Astrocyte (in vitro differentiated cells and primary cell): Measurements from ENCODE around the gene FAM47E. TPM values are rescaled to one million over a fixed set of nuclear protein-coding genes. Genes with fewer than 3 reads are reported as not detected.

ENCODE experiments used
- DNase-seq: peaks from one replicate; pipeline ENCODE4 v3.0.0-alpha.2; 2010; ENCODE audit warnings: low read depth
- FAIRE-seq: peaks from 2 replicates; lab custom pipeline; 2011; peaks lifted over from hg19 to GRCh38; lab: Jason Lieb, UNC
- H2AFZ ChIP-seq: 2 replicates; pipeline ENCODE4 v1.6.0; 2012; ENCODE audit warnings: low read depth, low read length, inconsistent platforms
- H3K27ac ChIP-seq: 2 replicates; pipeline ENCODE4 v1.5.1; 2011; ENCODE audit warnings: low read depth, low read length, inconsistent platforms
- H3K27me3 ChIP-seq: 2 replicates; pipeline ENCODE4 v1.6.0; 2011; ENCODE audit warnings: low read length, inconsistent platforms; ENCODE audit not compliant: insufficient read depth
- H3K36me3 ChIP-seq: 2 replicates; pipeline ENCODE4 v1.5.1; 2011; ENCODE audit warnings: low read length, inconsistent platforms; ENCODE audit not compliant: insufficient read depth
- H3K4me1 ChIP-seq: 2 replicates; pipeline ENCODE4 v1.5.1; 2011; ENCODE audit warnings: low read length, inconsistent platforms; ENCODE audit not compliant: insufficient read depth
- H3K4me2 ChIP-seq: 2 replicates; pipeline ENCODE4 v1.6.0; 2012; ENCODE audit warnings: low read length, inconsistent platforms
- H3K4me3 ChIP-seq: 2 replicates; pipeline ENCODE4 v1.5.1; 2011; ENCODE audit warnings: low read depth, mild to moderate bottlenecking, low read length, inconsistent platforms; ENCODE audit not compliant: insufficient read depth
- H3K79me2 ChIP-seq: 2 replicates; pipeline ENCODE4 v1.6.0; 2012; ENCODE audit warnings: mild to moderate bottlenecking, low read length, inconsistent platforms; ENCODE audit not compliant: insufficient read depth
- H3K9ac ChIP-seq: 2 replicates; pipeline ENCODE4 v1.6.0; 2012; ENCODE audit warnings: mild to moderate bottlenecking, low read length, inconsistent platforms
- H3K9me3 ChIP-seq: 2 replicates; pipeline ENCODE4 v1.5.1; 2012; ENCODE audit warnings: low read depth, mild to moderate bottlenecking, low read length, inconsistent platforms; ENCODE audit not compliant: insufficient read depth
- H4K20me1 ChIP-seq: 2 replicates; pipeline ENCODE4 v1.6.0; 2012; ENCODE audit warnings: low read length, inconsistent platforms; ENCODE audit not compliant: insufficient read depth
- H3K27ac Mint-ChIP-seq: one replicate; pipeline ENCODE4 v1.8.0; 2021; ENCODE audit warnings: mild to moderate bottlenecking, mixed read lengths; ENCODE audit not compliant: unreplicated experiment
- H3K27me3 Mint-ChIP-seq: one replicate; pipeline ENCODE4 v1.8.0; 2021; ENCODE audit warnings: low read depth, mixed read lengths; ENCODE audit not compliant: unreplicated experiment
- H3K36me3 Mint-ChIP-seq: one replicate; pipeline ENCODE4 v1.8.0; 2021; ENCODE audit warnings: low read depth, mixed read lengths; ENCODE audit not compliant: unreplicated experiment
- H3K4me1 Mint-ChIP-seq: one replicate; pipeline ENCODE4 v1.8.0; 2021; ENCODE audit warnings: low read depth, mixed read lengths; ENCODE audit not compliant: unreplicated experiment
- H3K4me3 Mint-ChIP-seq: one replicate; pipeline ENCODE4 v1.8.0; 2021; ENCODE audit warnings: mild to moderate bottlenecking, moderate library complexity, mixed read lengths; ENCODE audit not compliant: unreplicated experiment
- H3K9me3 Mint-ChIP-seq: one replicate; pipeline ENCODE4 v1.8.0; 2021; ENCODE audit warnings: mild to moderate bottlenecking, mixed read lengths; ENCODE audit not compliant: unreplicated experiment
- CTCF ChIP-seq: IDR thresholded peaks from 2 replicates; pipeline ENCODE4 v1.5.1; 2011; ENCODE audit warnings: low read depth, mild to moderate bottlenecking, inconsistent platforms, low read length, moderate library complexity; ENCODE audit not compliant: insufficient read depth
- EZH2 ChIP-seq: IDR thresholded peaks from 2 replicates; pipeline ENCODE4 v1.6.1; 2012; ENCODE audit warnings: mild to moderate bottlenecking, low read length, inconsistent platforms; ENCODE audit not compliant: insufficient read depth
- total RNA-seq: library from RNA; stranded (reverse); gene quantifications from 2 replicates; pipeline ENCODE4 v1.2.1, GENCODE V29; 2021

The FAM47E gene
- total RNA-seq, 1 donor from 2014 or later: 0.54 TPM

GRCh38 chr4:76270244-76271175, 19.0 kb downstream of the FAM47E start:
- no peaks in the 10 kb centered on the region for H3K36me3 ChIP-seq
- no peak overlapping the region for H3K4me2 ChIP-seq
- no peak overlapping the region for H3K27ac Mint-ChIP-seq
- no peaks in the 10 kb centered on the region for H3K9me3 Mint-ChIP-seq
- no peak overlapping the region for H3K4me3 ChIP-seq
- no peaks in the 10 kb centered on the region for H3K4me1 ChIP-seq
- H3K9ac ChIP-seq: no peak overlapping the region
- FAIRE-seq (no peak), DNase-seq (no peak)
- peaks cover 2% of the 10 kb centered on the region for H3K4me1 Mint-ChIP-seq
- peaks cover 13% of the 10 kb centered on the region for H3K27me3 ChIP-seq
- no peaks in the 10 kb centered on the region for H3K36me3 Mint-ChIP-seq
- TF ChIP-seq EZH2: no peak
- TF ChIP-seq CTCF: no peak
- H3K27me3 Mint-ChIP-seq: peaks cover 3% of the 10 kb centered on the region
- no peak overlapping the region for H3K4me3 Mint-ChIP-seq
- no peak overlapping the region for H3K27ac ChIP-seq
- no peaks in the 10 kb centered on the region for H4K20me1 ChIP-seq
- H2AFZ ChIP-seq: no peak overlapping the region
- no peaks in the 10 kb centered on the region for H3K79me2 ChIP-seq
- no peaks in the 10 kb centered on the region for H3K9me3 ChIP-seq

- Histone ChIP-seq H3K9ac (no peak overlapping the region), H3K36me3 (no peaks in the 10 kb centered on the region), H2AFZ (no peak overlapping the region), H3K79me2 (no peaks in the 10 kb centered on the region), H3K27ac (no peak overlapping the region), H3K4me1 (no peaks in the 10 kb centered on the region), H4K20me1 (no peaks in the 10 kb centered on the region), H3K27me3 (peaks cover 13% of the 10 kb centered on the region), H3K4me3 (no peak overlapping the region), H3K4me2 (no peak overlapping the region), H3K9me3 (no peaks in the 10 kb centered on the region)
- H3K9me3 Mint-ChIP-seq: no peaks in the 10 kb centered on the region
- H3K27ac Mint-ChIP-seq: no peak overlapping the region
- no peaks in the 10 kb centered on the region for H3K36me3 Mint-ChIP-seq
- peaks cover 3% of the 10 kb centered on the region for H3K27me3 Mint-ChIP-seq
- TF ChIP-seq EZH2: no peak
- TF ChIP-seq CTCF: no peak
- no peak for FAIRE-seq
- no peak overlapping the region for H3K4me3 Mint-ChIP-seq
- DNase-seq: no peak
- H3K4me1 Mint-ChIP-seq: peaks cover 5% of the 10 kb centered on the region
Observed at GRCh38 chr4:76271248-76271647, 19.7 kb downstream of the FAM47E start.

- Histone ChIP-seq H3K9ac (no peak overlapping the region), H3K9me3 (no peaks in the 10 kb centered on the region), H3K4me1 (no peaks in the 10 kb centered on the region), H3K79me2 (no peaks in the 10 kb centered on the region), H3K4me3 (no peak overlapping the region), H3K27me3 (peaks cover 13% of the 10 kb centered on the region), H3K4me2 (no peak overlapping the region), H3K36me3 (no peaks in the 10 kb centered on the region), H2AFZ (no peak overlapping the region), H4K20me1 (no peaks in the 10 kb centered on the region), H3K27ac (no peak overlapping the region)
- Mint-ChIP-seq H3K4me3 (no peak overlapping the region), H3K9me3 (no peaks in the 10 kb centered on the region), H3K4me1 (peaks cover 5% of the 10 kb centered on the region), H3K27me3 (peaks cover 3% of the 10 kb centered on the region), H3K36me3 (peaks cover 2% of the 10 kb centered on the region), H3K27ac (no peak overlapping the region)
- TF ChIP-seq CTCF: no peak
- no peak for TF ChIP-seq EZH2
- DNase-seq (no peak), FAIRE-seq (no peak)
Observed at GRCh38 chr4:76272073-76272472, 20.6 kb downstream of the FAM47E start.
